Osteoblast (primary cell): Measurements from ENCODE around the gene EPHA1. TPM values are rescaled to one million over a fixed set of nuclear protein-coding genes. Genes with fewer than 3 reads are reported as not detected.
"Not testable (repeated sequence)": the region's sequence is repeated elsewhere in the genome, so short reads cannot be mapped to it uniquely, and the experiment has no call there.

ENCODE experiments used
- DNase-seq: peaks from one replicate; pipeline ENCODE4 v3.0.0; 2011; ENCODE audit warnings: low spot score, mixed read lengths; ENCODE audit not compliant: insufficient read length; ENCODE audit errors: missing footprints
- H2AFZ ChIP-seq: 2 replicates; pipeline ENCODE4 v1.6.0; 2011; ENCODE audit warnings: mild to moderate bottlenecking, low read length
- H3K27ac ChIP-seq: 2 replicates; pipeline ENCODE4 v1.5.1; 2011; ENCODE audit warnings: mild to moderate bottlenecking, low read depth, low read length, moderate library complexity
- H3K27me3 ChIP-seq: 2 replicates; pipeline ENCODE4 v1.6.0; 2012; ENCODE audit warnings: mild to moderate bottlenecking, control low read depth, inconsistent platforms, low read length, moderate library complexity; ENCODE audit not compliant: insufficient read depth
- H3K36me3 ChIP-seq: 2 replicates; pipeline ENCODE4 v1.5.1; 2011; ENCODE audit warnings: mild to moderate bottlenecking, low read length, control low read depth, moderate library complexity; ENCODE audit not compliant: insufficient read depth
- H3K4me1 ChIP-seq: 2 replicates; pipeline ENCODE4 v1.5.1; 2011; ENCODE audit warnings: mild to moderate bottlenecking, low read length, control low read depth, moderate library complexity; ENCODE audit not compliant: insufficient read depth
- H3K4me2 ChIP-seq: 2 replicates; pipeline ENCODE4 v1.6.0; 2011; ENCODE audit warnings: mild to moderate bottlenecking, low read length; ENCODE audit not compliant: insufficient read depth
- H3K4me3 ChIP-seq: fragments of 200-600 bp; sonication (generic); 3 replicates; pipeline ENCODE4 v1.5.1; 2012; ENCODE audit warnings: mild to moderate bottlenecking, low read length, inconsistent platforms; ENCODE audit not compliant: insufficient read depth
- H3K79me2 ChIP-seq: 2 replicates; pipeline ENCODE4 v1.6.0; 2012; ENCODE audit warnings: mild to moderate bottlenecking, low read length, control low read depth, inconsistent platforms; ENCODE audit not compliant: insufficient read depth
- H3K9me3 ChIP-seq: 2 replicates; pipeline ENCODE4 v1.5.1; 2011; ENCODE audit warnings: low read depth, low read length, control low read depth
- H4K20me1 ChIP-seq: 2 replicates; pipeline ENCODE4 v1.6.0; 2012; ENCODE audit warnings: mild to moderate bottlenecking, low read length, control low read depth; ENCODE audit not compliant: insufficient read depth
- CTCF ChIP-seq: IDR thresholded peaks from 2 replicates; pipeline ENCODE4 v1.5.1; 2011; ENCODE audit warnings: mild to moderate bottlenecking, low read depth, low read length, moderate library complexity; ENCODE audit errors: extremely low read depth
- total RNA-seq: library from RNA; depleted of rRNA; stranded (reverse); fragments of >200 nt; gene quantifications from 2 replicates; pipeline ENCODE4 v1.2.3, GENCODE V29; 2012

Gene EPHA1
- total RNA-seq, 1 donor = not detected

- H3K27me3 ChIP-seq = no peaks in the 10 kb centered on the region
- H3K4me1 ChIP-seq = peaks cover 20% of the 10 kb centered on the region
- H3K36me3 ChIP-seq = no peaks in the 10 kb centered on the region
- no peak overlapping the region for H3K27ac ChIP-seq
- peak; percentile 83 for DNase-seq
- TF ChIP-seq CTCF = no peak
- H3K9me3 ChIP-seq = no peaks in the 10 kb centered on the region
- H2AFZ ChIP-seq = no peak overlapping the region
- no peak overlapping the region for H3K4me2 ChIP-seq
- H4K20me1 ChIP-seq = no peaks in the 10 kb centered on the region
- H3K79me2 ChIP-seq = no peaks in the 10 kb centered on the region
- H3K4me3 ChIP-seq = no peak overlapping the region
Measured at GRCh38 chr7:143417734-143418383, 9.2 kb upstream of the EPHA1 start.

- no peak overlapping the region for H2AFZ ChIP-seq
- H3K27ac ChIP-seq = no peak overlapping the region
- H3K79me2 ChIP-seq = no peaks in the 10 kb centered on the region
- peak; percentile 82 for DNase-seq
- H4K20me1 ChIP-seq = no peaks in the 10 kb centered on the region
- no peaks in the 10 kb centered on the region for H3K27me3 ChIP-seq
- H3K4me2 ChIP-seq = no peak overlapping the region
- H3K4me3 ChIP-seq = no peak overlapping the region
- peak; percentile 72 for TF ChIP-seq CTCF
- H3K36me3 ChIP-seq = no peaks in the 10 kb centered on the region
- H3K9me3 ChIP-seq = no peaks in the 10 kb centered on the region
- peaks cover 29% of the 10 kb centered on the region for H3K4me1 ChIP-seq
Measured at GRCh38 chr7:143416565-143417149, 8.0 kb upstream of the EPHA1 start.

- H3K79me2 ChIP-seq = no peaks in the 10 kb centered on the region
- H3K9me3 ChIP-seq = no peaks in the 10 kb centered on the region
- peak overlapping the region; percentile 5 for H2AFZ ChIP-seq
- no peaks in the 10 kb centered on the region for H4K20me1 ChIP-seq
- TF ChIP-seq CTCF = no peak
- H3K27ac ChIP-seq = peak overlapping the region; percentile 59
- H3K36me3 ChIP-seq = no peaks in the 10 kb centered on the region
- DNase-seq = peak; percentile 89
- H3K4me3 ChIP-seq = peak overlapping the region; percentile 5
- peak overlapping the region; percentile 67 for H3K4me2 ChIP-seq
- H3K27me3 ChIP-seq = no peaks in the 10 kb centered on the region
- peaks cover 36% of the 10 kb centered on the region for H3K4me1 ChIP-seq
Measured at GRCh38 chr7:143415742-143416397, 7.2 kb upstream of the EPHA1 start.

- not testable (repeated sequence) for H3K27me3 ChIP-seq, H3K4me3 ChIP-seq, H4K20me1 ChIP-seq, H3K9me3 ChIP-seq, H2AFZ ChIP-seq, H3K79me2 ChIP-seq, H3K36me3 ChIP-seq, DNase-seq
- Histone ChIP-seq H3K4me2 (peak overlapping the region; percentile 67), H3K4me1 (peaks cover 42% of the 10 kb centered on the region), H3K27ac (peak overlapping the region; percentile 59)
Measured at GRCh38 chr7:143415209-143415608, 6.6 kb upstream of the EPHA1 start.
